Pons (tissue), 1 donor: ENCODE results near the gene TMPRSS3.

Source experiments
- DNase-seq: peaks from one replicate; pipeline ENCODE4 v3.0.0-alpha.2; 2016; ENCODE audit warnings: low spot score

Gene TMPRSS3

DNA sequence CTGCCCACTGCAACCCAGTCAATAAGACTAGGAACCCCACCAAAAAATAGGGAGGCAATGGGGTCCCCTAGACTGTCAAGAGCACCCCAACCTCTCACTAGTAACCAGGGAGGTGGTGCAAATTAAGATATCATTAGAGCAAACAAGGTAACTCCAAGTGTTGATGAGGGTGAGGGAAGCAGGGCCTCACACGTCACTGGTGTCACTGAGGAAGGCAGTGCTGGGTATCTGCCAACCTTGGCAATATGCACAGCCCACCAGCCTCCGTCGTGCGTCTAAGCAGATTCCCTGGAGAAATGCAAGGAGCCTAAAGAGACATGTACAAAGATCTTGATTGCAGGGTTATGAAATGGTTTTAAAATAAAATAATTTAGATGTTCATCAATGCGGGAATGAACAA lies 11.6 kb upstream of the TMPRSS3 start:
- DNase-seq, result no peak

DNA sequence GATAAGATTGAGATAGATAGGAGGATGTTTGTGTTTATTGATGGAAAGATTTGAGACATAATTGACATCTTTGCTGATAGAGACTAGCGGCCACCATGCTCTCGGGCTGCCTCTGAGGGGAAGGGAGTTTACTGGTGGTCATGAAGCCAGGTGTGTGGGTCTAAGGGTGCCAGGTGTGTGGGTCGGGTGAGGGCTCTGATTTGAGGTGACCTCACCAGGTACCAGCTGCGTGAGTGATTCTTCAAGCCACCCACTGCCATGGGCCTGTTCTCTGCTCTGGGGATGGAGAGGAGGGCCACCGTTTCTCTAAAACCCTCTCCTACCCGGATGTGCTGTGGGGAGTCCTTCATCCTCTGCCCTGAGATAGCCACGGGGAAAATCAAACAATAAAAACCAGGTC lies 11.0 kb upstream of the TMPRSS3 start:
- no peak for DNase-seq

DNA sequence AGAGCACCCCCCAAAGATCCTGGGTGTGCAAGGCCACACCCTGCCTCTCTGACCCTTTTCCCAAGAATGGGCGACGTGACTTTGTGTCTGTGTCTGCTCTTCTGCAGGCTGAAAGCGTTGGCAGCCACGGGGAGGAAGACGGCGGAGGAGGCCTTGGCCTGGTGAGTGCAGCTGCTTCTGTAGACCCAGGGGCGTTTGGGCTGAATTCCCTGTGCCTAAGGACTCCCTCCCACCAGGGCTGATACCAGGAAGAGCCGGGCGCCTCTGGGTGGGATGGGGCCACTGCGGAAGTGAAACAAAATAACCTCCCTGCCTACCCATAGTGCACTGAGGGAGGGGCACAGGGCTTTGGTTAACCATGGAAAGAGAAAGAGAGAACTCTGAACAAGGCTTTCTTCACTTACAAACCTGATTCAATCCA lies 10.4 kb upstream of the TMPRSS3 start:
- DNase-seq, result no peak

DNA sequence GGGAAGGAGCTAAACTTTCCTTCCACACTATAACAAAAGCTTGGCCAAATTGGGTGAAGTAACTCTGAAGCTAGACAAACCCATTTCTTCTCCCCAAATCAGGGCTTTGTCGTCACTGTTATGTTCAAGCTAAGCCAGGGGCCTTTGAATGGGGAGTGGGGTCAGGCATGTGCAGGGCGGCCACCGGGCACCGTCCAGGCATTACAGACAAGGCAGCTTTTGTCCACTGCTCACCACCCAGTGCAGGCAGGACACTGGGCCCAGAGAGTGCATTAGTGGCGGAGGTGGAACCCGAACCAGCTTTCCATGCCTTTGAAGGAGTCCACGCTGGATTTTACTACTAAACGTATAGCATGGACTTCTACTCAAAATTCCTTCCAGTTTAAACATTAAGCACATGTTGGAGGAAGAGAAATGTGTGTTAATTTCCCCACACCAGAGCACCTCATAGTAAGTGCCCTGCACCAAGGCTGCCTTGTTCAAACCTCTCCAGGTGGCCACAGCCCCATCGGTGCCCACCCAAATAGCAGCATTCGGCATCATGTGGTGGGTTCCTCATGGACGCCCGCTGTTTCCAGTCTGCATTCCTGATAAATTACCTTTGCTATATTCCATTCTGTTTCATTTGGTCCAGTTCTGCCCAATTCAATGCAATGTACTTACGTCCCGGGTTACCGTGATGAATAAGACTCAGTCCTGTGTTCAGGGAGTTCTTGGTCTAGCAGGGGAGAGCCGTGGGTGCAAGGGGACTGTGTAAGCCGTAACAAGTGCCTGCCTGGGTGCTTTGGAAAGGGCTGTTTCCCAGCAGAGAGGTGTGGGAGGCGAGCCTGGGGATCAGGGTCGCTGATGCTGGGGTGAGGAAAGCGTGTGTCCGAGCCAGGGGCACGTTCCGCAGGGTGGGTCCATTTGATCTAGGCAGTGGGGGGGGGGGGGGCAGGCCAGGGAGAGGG lies 9.5 kb upstream of the TMPRSS3 start:
- no peak for DNase-seq

DNA sequence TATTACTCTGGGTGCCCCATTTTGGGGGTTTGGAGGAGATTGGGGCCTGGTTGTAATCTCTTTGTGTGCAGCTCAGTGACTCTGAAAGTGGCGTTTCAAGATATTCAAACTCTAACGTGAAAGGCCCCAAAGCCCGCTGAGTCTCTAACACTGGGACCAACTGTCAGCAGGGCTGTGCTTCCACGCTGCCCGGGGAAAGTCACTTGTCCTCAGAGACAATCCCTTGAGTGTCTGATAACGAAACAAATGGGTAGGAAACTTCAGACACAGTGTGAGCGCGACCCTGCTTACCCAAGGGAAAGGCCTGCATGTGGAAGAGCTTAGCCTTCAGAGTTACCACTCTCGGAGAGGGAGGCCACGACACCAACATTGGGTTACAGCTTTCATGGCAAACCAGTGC lies 8.7 kb upstream of the TMPRSS3 start:
- no peak for DNase-seq

- no peak for DNase-seq
Measured at GRCh38 chr21:42403611-42404231, 7.9 kb upstream of the TMPRSS3 start, which contains the start of gene UBASH3A. Gene UBASH3A (plus strand): TSS chr21:42403902. CDS start chr21:42403946, 44 bp downstream.

DNA sequence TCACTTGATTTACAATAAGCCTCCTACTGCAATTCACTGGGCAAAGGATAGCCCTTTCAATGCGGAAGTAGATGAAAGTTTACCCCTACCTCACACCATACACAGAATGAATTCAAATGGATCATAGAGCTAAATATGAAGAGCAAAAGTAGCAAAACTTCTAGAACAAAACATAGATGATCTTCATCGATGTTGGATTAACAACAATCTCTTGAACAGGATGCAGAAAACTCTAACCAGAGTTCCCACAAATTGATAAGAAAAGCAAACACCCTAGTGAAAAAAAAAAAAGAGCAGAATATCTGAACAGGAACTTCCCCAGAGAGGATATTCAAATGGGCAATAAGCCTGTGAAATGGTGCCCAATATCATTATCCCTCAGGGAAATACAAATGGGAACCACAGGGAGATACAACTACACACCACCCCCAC lies 6.0 kb upstream of the TMPRSS3 start:
- no peak for DNase-seq

DNA sequence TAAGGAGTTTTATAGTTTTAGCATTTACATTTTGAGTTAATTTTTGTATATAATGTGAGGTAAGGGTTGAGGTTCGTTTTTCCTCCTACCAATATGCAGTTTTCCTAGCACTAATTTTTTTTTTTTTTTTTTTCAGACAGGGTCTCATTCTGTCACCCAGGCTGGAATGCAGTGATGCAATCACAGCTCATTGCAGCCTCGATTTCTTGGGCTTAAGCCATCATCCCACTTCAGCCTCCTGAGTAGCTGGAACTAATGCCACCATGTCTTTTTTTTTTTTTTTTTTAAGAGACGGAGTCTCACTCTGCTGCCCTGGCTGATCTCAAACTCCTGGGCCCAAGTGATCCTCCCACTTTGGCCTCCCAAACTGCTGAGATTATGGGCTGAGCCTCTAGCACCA lies 5.3 kb upstream of the TMPRSS3 start:
- no peak for DNase-seq

GRCh38 chr21:42400525-42400924 lies 4.7 kb upstream of the TMPRSS3 start:
- no peak for DNase-seq

DNA sequence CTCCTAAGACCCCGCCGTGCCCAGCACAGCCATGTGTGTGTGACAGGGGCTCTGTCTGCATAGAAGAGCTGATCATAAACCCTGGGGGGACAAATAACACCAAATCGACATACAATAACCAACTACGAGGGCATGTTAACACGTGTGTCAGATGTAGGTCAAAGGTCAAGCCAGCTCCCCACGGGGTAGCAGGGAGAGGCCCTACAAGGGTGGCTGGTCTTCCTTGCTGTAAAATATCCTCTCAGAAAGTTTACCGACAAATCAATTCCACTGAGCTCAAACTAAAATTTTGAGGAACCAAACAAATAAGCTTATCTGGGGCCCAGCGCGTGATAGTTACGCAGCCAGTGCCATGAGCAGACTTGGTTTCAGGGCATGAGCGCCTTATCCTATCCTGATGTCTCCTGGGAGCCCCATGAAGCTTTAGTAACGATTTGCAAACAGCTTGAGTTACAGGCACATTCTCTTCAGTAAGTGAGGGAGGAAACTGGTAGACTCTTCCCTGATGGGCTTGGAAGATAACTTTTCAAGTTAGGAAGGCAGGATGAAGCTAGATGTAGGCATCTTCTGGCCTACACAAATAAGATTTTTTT lies 2.7 kb upstream of the TMPRSS3 start:
- no peak for DNase-seq

GRCh38 chr21:42397746-42398394 lies 2.0 kb upstream of the TMPRSS3 start:
- no peak for DNase-seq

DNA sequence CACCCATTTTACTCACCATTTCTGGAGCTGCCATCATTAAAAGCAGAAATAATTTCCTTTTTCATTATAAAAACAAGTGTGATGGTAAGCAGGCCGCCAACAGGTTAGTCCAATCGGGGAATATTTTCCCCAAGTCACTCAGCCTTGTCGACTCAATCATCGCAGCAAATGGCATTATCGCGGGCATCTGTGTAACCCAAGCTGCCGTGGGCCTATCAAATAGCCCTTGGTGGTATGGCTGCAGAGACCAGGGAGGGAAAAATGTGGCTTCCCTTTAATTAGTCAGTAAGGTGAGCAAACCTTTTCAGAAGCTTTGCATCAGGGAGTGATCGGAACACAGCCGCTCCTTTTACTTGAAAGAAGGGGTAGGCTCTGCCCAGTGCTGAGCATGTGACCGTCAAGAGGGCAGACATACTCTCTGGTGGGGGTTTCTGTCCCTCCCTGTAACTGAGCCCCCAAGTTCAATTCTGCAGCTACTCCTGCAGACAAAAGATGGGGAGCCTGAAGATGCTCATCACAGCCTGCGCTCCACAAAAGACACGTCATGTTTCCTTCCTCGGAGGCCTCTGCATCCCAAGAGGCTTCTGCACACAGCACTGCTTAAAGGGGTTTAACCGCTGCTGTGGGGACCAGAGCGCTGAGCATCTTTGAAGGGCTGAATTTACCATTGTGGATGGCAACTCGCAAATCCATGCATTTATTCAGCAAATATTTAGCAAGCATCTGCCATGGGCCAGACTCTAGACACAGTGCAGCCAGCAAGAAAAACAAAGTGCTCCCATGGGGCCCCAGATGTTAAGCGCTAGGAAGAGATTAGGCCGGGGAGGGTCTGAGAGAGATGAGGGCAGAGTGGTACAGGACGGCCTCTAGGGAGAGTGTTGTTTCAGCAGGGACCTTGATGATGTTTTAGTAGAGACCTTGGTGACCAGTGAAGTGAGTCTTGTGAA lies 1.2 kb upstream of the TMPRSS3 start:
- DNase-seq, result no peak

- no peak for DNase-seq
Measured at GRCh38 chr21:42395302-42395701, 550 bp downstream of the TMPRSS3 start.

DNA sequence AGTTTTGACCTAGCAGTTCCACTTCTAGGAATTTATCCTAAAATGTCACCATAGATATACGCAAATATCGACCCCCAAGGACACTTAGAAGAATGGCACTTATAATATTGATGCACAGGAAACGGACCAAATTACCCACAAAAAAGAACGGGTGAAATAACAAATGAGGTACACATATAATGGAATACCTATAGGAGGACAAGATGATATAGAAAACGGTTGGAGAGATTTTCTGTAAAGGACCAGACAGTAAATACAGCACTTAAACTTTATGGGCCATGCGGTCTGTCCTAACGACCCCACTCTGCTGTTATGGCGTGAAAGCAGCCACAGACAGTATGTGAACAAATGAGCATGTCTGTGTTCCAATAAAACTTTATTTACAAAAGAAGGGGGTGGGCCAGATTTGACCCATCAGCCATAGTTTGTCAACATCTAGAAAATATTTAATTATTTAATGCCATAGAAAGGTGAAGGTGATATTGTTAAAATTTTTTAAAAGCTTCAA lies 2.4 kb downstream of the TMPRSS3 start:
- no peak for DNase-seq

DNA sequence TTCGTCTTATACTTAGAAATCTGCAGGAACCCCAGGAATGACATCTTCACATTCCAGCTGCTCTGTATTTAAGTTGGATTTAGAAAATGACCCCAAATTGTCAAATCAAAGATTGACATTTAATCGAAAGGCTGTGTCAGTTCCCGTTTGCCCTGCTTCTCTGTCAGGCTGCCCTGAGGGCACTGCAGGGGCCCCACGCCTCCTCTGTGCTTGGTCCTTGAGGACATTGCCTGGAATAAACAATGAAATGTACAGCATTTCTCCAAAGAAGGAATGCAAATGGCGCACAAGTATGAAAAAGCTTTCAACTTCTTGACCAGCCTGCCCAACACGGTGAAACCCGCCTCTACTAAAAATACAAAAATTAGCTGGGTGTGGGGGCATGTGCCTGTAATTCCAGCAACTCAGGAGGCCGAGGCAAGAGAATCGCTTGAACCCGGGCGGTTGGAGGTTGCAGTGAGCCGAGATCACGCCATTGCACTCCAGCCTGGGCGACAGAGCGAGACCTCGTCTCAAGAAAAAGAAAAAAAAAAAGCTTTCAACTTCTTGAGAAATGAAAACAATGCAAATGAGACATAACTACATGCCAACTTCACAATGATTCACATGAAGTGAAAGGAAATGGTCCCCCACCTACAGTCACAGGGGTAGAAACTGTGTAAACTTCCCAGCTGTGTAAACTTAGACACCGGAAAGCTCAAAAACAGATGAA lies 3.0 kb downstream of the TMPRSS3 start:
- DNase-seq, result no peak

GRCh38 chr21:42391297-42391696 lies 4.6 kb downstream of the TMPRSS3 start:
- DNase-seq, result no peak

DNA sequence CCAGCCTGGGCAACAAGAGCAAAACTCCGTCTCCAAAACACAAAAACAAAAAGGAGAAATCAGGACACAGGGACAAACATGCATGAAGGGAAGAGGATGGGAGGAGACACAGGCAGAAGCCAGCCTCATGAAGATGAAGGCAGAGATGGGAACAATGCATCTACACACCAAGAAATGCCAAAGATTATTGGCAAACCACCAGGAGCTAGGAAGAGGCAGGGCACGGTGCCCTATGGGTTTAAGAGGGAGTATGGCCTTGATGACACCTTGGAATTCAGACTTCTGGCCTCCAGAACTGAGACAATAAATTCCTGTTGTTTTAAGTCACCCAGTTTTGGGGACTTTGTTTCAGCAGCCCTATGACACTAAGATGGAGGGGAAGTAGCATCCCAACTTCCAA lies 5.2 kb downstream of the TMPRSS3 start:
- DNase-seq, result no peak

DNA sequence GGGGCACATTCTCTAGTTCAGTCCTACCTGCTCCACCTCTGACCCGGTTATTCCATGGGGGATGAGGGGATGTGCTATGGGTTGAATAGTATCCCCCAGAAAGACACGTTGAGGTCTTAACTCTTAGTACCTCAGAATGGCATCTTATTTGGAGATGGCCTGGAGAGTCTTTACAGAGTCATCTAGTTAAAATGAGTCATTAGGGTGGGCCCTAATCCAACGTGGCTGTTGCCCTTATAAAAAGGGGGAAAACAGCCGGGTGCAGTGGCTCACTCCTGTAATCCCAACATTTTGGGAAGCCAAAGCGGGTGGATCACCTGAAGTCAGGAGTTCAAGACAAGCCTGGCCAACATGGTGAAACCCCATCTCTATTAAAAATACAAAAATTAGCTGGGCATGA lies 5.7 kb downstream of the TMPRSS3 start:
- DNase-seq, result no peak

DNA sequence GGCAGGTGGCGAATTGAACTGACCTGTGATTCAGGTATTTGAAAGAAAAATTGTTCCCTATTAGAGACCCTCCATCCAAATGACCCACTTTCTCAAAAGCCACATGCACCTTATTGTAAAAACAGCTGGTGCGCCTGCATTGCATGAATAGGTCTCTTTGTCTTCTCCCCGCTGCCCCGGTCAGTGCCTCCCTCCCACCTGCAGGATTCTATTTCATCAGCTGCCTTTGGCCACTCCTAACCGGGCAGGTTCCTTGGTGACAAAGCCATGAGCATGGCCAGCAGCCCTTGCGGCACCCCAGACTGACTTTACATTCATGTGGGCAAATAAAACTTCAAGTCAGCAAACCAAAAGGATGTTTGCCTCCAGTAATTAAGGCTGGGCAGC lies 6.4 kb downstream of the TMPRSS3 start:
- DNase-seq, result no peak

- no peak for DNase-seq
Measured at GRCh38 chr21:42388740-42389448, 7.0 kb downstream of the TMPRSS3 start.
